GF-D8 (cell line): ENCODE results near the gene DDX17.
A peak's percentile ranks its signal among the peaks of the same experiment; 100 is the strongest.

Experiments used
- DNase-seq: peaks from one replicate; lab custom pipeline; 2025; lab: John Stamatoyannopoulos, UW

The DDX17 gene

DNA sequence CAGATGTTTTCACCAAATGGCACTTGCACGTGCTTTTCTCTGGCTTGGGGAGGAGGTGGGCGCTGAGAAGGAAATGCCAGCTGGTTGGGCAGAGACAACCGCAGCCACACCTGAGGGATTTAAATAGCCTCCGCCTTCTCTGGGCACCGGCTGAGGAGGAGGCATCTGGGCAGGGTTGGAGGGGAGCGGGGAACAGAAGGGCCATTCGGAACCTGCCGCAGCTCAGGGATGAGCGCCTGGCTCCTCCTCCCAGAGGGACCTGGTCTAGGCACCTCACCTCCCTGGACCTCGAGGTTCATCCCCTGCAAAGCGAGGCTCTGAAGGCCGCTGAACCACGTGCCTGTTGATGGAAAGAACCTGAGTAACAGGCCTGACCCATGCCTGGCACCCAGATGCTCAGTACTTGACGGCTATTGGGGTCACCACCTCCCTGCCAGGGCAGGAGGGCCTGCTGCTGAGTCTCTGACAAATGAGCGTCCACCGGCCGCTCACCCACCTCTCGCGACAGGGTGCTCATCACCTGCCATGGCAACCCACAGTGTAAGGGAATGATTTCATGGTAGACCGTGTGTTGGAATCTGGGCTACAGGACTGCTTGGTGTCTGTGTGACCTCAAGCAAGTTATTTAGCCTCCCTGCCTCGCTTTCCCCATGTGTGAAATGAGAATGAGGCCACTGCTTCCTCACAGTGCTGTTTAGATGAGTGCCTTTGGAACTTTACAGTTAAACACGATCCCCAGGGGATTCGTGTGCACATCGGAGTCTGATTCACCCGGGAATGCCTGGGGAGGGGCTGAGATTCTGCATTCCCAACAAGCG lies 40.2 kb downstream of the DDX17 start:
- DNase-seq = no peak

DNA sequence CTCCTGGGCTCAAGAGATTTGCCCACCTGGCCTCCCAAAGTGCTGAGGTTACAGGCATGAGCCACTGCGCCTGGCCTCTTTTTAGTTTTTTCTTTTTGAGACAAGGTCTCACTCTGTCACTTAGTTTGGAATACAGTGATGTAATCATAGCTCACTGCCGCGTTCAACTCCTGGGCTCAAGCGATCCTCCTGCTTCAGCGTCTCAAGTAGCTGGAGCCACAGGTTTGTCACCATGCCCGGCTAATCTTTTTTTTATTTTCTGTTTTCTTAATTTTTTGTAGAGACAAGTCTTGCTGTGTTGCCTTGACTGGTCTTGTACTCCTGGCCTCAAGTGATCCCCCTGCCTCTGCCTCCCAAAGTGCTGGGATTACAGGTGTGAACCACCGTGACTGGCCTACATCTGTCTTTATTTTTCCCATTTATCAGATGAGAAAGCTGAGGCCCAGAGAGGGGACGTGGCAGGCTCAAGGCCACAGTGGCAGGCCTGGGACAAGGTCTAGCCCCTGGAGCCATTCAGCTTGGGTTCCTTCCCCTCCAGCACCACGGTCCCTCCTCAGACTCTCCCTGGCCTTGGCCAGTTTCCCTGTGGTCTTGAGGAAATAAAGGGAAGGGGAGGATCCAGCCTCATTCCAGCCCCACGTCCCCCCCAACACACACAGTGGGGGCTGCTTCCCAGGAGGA lies 41.0 kb downstream of the DDX17 start:
- DNase-seq = no peak

DNA sequence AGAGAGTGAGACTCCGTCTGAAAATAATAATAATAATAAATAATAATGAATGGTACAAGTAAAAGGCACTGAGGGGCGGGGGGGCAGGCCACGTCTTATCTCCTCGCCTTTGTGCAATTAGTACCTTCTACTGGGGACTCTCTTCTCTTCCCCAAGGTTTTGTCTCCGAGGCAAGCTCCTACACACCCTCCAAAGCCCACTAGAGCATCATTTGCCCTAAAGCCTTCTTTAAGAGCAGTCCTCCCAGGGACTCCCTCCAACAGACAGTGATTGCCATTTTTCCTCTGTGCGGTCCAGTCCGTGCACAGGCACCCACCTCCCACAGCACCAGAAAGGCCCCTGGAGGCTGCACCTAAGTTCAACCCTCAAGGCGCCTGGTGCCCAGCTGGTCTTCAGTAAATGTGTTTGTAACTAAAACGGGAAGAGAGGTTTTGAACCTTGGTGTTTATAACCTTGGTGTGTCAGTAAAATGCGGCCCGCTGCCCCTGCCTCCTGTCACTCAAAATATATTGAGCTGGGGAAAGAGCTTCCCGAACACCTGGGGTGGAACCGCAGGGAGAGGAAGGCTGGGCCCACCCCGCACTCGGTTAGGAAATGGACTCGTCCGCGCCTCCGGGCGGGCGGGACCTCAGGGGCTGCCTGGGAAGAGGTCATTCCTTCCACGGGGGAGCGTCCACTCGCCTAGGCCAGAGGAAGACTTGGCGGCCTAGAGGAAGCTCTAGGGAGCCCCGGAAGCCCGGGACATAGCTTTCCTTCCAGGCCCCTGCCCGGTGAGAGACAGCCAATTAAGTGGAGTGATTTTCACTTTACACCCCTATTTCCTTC lies 42.9 kb downstream of the DDX17 start:
- DNase-seq = no peak

DNA sequence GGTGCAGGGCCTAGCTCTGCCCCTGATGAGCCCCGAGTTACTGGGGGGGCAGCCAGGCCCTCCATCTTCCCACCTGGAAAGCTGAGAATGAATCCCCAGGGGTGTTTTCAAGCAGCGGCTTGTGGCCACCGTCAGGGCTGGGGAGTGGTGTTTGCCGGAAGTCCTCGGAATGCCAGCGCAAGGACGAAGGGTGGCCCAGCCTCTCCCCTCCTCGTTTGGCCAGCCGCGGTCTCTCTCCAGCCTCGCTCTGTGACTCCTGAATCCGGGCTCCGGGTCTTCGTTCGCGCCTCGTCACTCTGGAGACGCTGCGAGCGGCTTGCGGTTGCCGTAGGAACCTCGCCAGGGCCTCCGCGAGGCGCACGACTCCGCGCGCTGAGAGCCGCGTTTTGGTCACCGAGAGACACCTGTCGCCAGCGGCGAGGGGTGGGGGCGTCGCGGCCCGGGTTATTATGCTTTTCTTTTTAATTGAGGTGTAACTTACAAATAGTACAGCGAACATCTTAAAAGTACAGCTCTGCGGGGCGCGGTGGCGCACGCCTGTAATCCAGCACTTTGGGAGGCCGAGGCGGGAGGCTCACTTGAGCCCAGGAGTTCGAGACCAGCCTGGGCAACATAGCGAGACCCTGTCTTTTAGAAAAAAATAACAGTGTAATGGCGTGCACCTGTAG lies 44.6 kb downstream of the DDX17 start:
- peak; percentile 16 for DNase-seq

DNA sequence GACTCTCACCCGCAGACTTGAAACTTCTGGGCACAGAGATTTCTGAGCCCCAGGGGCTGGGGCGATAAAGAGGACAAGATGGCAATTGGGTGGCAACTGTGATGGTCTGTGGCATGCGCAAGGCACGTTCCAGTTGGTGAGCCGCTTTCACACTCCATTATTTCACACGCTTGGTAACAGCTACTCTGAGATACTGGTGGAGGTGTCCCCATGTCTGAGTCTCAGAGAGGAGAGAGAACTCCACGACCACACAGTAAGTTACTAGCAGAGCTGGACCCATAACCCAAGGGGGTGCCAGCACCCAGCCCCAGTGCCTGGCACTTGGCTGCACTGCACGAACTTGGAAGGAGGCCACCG lies 45.1 kb downstream of the DDX17 start:
- DNase-seq = no peak

DNA sequence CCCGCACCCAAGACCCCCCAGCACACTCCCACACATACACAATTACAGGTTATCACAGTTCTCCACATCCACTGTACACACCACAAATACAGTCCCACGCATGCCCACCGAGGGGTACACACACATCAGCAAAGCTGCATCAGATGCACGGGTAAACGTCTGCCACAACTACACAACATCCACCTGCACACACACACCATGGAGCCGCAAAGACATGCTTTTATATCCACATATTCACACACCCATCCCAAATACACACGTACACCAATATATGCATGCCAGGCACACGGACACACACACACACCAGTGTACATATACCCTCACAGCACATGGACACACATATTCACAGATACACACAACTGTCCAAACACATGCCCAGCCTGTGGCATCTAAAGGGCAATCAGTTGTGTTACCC lies 45.7 kb downstream of the DDX17 start:
- DNase-seq = no peak

DNA sequence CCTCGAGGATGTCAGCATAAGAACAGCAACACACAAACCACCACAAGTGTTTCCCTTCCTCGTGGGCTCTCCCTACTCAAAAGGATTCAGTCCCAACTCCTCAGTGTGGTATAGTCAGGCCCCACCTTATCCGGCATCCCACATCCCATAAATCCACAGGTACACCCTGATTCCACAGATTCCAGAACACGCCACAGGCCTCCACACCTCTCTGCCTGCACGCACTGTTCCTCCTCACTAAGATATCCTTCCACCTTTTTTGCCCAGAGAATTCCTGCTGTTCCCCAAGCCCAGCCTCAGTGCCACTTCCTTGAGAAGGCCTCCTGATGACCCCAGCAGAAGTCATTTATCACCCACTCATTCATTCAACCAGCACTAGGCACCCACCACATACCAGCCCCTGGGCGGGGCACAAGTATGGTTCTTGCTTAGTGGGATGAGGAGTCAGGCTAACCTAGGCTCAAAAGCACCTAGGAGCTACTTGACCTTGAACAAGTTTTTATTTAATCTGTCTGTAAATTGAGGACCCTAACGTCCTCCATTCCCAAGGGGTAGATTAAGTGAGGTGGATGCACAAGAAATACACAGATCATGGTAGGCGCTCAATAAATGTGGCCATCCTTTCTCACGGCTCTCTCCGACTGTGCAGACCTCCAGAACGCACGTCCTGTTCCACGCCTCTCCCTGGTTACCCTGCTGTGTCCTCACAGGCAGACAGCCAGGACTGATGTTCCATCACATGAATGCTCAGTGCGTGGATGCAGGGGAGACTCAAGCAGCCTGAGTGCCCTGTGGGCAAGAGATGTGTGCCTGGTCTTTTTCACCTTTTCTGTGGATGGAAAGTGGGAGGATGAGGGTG lies 49.0 kb downstream of the DDX17 start:
- DNase-seq = no peak

DNA sequence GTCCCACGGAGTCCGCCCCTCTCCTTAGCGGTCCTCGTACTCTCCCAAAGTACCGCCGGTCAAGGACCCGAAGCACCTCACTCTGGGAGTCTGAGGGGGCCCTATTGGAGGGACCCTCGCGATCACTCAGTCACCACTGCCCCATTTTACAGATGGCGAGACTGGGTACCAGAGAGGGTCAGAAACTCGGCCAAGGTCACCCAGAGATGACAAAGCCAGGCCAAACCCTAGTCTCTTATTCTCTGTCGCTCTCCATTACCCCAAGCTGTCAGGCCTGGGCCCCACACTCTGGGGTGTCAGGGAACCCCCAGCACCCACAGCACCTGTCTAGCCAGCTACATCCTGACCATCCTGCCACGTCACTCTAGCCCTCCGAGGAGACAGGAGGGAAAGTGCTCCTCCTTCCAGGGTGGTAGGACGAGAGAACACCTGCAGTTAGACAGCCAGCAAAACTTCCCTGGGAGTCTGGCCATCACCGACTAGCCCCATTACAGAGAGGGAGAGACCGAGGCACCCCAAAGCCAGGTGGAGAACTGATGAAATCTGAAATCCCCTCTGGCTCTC lies 49.8 kb downstream of the DDX17 start:
- DNase-seq = no peak

DNA sequence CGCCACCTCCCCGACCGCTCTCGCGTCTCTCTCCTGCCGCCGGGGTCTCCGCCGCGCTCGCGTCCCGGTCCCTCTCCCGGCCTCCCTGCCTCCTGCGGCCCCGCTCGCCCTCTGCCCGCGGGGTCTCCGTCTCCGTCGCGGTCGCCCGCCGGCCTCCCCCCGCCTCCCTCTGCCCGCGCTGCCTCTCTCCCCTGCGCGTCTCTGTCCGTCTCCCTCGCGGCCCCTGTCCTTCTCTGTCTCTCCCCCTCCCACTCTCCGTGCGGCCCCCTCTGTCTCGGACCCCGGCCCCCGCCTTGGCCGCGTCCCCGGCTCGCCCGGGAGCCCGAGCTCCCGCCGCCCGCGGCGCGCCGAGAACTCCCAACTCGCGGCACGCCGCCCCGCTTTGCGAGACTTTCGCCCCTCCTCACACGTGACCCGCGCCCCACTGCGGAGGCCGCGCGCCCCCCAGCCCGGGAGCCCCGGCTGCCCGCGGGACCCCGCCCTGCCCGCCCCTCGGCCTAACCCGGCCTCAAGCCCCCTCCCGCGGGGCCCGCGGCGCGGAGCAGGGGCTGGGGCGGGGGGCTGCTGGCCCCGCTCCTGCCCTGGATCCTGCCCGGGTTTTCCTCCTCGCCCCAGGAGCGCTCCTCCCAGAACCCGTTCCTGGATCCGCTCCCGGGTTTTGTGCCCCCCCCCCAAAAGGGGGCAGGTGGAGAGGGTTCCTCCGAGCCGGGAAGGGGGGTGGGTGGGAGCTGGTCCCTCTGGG lies 50.4 kb downstream of the DDX17 start:
- no peak for DNase-seq

DNA sequence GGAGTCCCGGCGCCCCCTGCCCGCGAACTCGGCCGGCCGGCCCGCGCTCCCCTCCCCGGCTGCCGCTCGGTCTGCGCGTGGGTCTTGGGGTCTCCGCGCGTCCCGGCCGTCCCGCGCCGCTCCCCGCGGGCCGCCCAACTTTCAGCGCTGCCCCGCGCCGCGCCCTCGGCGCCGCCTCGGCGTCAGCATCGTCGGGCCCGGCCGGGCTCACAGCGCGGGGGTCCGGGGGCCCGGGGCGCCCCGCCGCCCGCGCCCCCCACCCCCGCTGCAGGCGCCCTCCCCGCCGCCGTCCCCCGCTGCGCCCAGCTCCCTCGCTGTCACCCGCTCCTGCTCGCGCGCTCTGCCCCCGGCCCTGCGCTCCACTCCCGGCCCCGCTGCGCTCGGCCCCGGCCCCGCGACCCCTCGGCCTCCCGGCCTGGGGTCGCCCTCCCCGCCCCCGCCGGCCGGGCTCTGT lies 51.0 kb downstream of the DDX17 start, which contains the start of gene KCNJ4:
TSS of gene KCNJ4 (minus strand) at position 124 of the 454 bp plus-strand sequence. CDS start 27,067 bp downstream, outside the sequence.
- no peak for DNase-seq

DNA sequence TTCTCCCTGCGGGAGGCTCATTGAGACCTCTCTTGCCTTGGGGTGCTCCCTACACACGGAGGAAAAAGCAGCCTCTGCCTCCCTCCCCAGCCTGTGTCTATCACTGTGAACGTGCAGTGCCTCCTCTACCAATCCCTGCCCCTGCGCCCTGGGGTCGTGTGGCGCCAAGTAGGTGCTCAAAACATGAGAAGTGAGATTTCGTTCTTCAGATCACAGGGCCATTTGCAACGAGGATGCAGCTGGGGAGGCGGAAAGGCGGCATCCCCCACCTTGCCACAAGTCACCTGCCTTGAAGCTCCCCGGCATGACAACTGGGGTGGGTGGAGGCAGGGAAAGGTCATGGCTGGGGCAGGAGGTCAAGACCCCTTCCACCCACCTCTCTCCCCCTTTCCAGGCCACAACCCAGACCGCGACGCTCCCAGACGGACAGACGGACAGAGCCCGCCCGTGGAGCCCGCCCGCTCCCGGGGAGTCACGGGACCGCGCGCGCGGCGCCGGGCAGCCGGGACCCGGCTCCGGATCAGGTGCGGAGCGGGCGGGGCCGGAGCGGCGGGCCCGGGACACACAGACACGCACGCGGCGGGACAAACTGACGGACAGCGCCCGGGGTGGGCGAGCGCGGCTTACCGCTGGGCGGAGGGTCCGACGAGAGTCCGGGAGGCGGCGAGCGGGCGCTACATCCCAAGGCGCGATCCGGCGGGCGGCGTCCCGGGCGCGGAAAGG lies 51.6 kb downstream of the DDX17 start:
- DNase-seq = no peak

DNA sequence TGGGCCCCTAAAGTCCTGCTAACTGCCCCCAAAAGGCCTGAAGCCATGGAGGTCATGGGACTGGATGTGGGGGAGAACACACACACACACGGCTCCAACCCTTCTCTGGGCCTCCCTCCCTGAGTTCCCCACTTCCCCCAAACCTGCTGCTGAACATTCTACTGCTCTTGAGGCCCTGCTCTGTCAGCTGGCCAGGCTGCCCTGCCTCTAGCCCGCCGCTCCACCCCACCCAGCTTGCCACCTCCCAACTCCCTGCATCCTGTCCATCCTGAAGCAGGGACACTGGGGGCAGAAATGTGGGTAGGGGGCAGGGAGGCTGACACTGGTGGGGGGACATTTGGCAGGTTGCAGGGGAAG lies 52.1 kb downstream of the DDX17 start:
- no peak for DNase-seq

DNA sequence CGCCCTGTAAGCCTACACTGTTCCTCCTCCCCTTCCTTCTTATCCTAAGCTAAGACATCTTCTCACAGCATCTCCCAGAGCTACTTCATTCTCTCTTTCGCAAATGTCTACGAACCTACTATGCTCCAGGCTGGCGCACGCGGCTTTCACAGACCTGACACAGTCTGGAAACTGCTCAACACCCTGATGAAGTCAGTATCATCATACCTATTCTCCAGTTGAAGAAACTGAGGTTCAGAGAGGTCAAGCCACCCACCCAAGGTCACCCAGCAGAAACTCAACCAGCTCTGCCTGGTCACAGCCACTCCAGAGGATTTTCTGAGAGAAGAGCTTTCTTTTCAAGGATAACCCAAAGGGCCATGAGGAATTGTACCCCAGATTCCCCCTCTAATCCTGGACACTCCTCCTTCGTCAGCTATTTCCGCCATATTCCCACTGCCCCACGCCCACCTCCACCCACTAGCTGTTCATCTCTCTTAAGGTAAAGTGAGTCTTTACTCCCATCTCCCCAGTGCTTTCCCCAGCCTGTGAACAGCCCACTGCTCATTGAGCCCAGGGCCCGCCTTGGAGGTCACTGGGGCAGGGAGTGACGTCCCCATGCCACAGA lies 52.9 kb downstream of the DDX17 start:
- DNase-seq = no peak

DNA sequence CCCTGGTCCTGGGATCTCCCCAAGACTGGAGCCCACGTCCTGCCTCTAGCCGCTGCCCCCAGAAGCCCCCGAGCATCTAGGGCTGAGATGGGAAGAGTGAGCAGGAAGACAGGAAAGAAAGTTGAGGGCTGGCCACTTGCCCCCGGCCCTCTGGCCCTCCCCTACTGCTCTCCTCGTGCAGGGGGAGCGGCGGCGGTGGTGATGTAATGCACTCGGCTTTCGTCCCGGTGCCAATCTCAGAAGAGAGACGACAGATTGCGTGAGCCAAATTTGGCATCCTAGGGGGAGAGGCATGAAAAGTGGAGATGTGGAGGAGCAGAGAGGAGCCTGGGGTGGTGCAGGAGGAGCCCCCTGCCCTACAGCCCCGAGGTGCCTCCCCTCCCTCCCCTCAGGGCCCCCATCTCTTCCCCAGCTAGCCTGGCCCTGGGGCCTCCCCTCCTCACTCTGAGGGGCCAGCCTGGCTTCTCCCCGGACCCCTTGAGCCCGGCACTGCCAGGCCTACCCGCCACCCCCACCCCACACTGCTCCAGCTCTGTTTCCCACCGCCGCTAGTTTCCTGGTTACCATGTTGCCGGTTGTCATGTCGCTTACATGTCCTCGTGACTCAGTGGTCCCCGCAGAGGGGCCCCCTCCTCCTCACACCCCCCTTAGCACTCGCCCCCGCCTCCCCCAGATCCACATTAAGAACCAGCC lies 53.6 kb downstream of the DDX17 start:
- no peak for DNase-seq

DNA sequence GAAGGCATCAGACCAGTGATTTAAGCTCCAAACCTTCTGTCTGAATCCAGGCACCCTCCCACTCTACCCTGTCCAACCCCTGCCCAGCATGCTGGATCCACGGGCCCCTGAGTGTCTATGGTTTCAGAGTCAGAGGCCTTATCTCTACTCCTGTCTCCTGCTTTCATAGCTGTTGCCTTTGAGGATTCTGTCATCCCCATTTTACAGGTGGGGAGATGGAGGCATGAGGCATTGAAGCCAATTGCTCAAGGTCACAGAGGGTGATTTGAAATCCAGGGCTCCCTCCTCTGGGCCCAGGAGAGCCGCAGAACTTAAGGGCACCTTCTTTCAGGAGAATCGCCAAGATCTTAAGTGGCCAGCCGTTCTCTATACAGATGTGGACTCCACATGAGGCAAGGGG lies 54.2 kb downstream of the DDX17 start:
- DNase-seq = no peak

DNA sequence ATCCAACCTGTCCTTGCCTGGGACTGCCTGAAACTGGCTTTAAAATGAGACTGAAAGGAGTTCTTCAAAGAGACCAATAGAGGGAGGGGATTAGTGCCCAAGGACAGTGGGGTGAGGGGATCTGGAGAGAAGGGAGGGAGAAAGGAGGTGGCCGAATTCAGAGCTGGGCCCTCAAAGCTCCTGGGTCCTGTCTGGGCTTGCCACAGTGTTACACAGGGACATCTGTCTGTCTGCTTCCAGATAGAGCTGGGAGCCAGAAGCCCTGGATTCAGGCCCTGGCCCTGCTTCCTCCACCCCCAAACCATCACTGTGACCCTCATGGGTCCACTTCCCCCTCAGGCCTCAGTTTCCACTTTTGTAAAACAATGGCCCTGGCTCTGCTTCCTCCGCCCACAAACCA lies 54.7 kb downstream of the DDX17 start:
- DNase-seq = no peak

DNA sequence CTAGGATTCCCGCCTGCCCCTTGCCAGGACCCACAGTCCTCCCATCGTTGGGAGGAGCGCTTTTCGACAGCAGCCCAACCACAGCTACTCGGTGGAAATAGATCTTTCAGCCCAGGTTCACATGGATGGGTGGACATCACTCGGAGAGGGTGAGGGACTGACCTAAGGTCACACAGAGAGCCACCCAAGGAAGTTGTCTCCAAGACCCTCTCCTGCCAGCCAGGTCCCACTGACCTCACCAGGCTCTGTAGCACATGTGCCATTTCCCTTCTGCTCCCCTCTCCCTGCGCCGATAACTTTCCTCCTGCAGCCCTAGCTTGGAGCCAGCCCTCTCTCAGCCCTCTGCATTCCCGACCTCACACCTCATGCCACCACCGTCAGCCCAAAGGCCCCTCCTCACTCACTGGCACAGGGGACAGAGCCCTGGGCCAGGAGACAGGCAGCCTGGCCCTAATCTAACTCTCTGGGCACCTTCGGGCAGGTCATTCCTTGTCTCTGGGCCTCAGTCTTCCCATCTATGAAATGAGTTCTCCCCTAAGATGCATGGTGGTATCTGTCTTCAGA lies 55.8 kb downstream of the DDX17 start:
- no peak for DNase-seq

DNA sequence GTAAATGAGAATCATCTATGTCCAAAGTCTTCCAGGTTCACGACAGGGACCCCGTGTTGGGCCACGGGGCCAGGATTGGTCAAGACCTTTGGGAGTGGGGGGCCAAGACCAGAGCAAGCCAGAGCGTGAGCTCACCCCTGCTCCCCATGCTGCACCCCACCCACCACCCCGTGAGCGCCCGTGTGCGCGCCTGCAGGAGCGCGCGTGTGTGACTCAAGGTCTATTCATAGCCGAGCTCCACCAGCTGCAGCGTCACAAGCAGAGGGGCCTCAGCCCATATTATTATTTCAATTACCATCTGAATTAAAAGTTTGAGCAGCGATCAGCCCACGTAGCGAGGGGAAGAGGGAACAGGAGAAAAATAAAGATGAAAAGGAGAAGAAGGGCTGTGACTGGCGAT lies 56.3 kb downstream of the DDX17 start:
- no peak for DNase-seq
